Stimulated activated CD4-positive, alpha-beta T cell treated with anti-CD3 and anti-CD28 coated beads, Interleukin-15, amount 100 ng/mL, for 48 hours (primary cell): ENCODE results near the gene SBSN.
A peak's percentile ranks its signal among the peaks of the same experiment; 100 is the strongest.

ENCODE experiments used
- DNase-seq, 2 donors: peaks; one replicate each; pipeline ENCODE4 v3.0.0-alpha.2; 2020; ENCODE audit warnings: low read depth in 2 of 2

SBSN gene

DNA sequence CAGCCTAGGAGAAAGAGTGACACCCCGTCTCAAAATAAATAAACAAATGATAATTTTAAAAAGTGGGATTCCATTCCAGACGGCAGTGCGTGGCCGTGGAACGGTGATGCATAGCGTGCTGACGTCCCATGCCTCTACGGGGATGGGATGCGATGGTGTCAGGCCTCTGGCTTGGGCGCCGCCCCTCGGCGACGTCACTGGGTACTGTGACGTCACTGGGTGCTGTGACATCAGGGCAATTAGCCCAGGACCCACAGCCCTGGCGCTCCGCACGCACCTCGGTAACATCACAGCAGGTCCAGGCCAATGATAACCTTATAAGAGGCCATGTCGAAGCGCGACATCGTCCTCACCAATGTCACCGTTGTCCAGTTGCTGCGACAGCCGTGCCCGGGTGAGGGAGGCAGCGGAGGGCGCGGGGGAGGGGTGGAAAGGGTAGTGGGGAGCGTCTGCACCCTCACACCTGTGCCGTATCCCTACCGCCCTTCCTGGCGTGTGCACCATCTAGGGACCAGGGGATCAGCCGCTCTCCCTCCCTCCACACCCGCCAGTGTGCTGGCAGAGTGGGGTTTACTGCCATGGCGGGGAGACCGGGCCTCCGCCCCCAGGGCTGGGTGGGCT, 5.2 kb upstream of the SBSN start, which contains the start of gene GAPDHS:
TSS of gene GAPDHS (plus strand) at position 256 of the 621 bp plus-strand sequence. CDS start at position 328, 72 bp downstream.
- no peak for DNase-seq

DNA sequence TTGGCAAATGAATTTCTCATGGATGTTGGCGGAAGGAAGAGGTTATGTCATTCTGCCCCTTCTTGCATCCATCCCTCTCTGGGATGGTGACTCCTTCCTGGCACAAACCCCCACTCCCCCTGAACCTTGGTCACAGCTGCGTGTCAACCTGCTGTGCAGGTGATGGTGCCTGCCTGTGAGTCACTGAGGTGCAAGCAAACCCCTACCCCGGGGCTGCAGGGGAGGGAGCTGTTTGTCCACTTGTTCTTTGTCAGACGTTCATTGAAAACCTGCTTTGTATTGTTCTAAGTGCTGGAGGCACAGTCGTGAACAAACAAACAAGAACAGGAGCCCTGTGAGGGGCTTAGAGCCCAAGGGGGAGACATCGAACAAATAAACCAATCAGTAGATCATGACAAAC, 3.2 kb upstream of the SBSN start:
- DNase-seq = no peak

DNA sequence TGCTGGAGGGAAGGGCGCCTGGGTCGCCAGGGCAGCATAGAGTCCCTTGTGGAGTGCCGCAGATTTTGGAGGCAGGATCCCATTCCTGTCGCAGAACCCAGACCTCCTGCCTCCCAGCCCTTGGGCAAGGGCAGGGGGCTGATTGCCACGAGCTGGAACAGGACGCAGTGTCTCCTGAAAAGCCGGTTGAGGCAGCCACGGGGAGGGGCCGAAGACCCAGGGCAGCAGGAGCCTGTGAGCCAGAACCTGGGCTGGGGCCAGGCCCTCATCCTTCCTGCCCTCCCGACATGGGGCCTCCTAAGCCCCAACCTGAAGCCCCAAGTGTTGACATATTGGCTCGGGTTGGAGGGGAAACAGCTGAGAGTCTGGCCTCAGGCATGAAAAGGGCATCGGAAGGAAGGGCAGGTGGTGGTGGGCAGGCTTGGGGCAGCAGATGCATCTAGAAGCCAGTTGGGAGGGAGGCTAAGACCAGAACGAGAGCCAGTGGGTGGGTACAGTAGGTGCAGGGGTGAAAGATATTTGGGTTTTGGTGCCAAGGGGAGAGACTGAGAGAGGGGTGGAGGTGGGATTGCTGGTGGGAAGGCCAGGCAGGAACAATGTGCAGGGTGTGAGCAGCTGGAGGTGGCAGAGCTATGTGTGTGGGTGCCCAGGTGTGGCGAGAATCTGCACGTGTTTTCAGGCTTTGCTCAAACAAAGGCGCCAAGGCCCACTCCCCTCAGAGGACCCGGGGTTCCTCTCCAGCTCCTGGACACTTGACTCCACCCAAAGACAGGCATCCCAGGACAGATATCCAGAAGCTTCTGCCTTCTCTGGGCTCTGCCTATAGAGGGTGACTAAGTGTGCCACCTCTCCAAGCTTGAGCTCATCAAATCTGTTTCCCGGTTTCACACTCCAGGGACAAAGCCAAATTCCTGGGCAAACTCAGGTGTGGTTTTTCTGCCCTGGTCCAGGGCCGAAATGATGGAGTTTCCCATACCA, 1.4 kb upstream of the SBSN start:
- DNase-seq = no peak

DNA sequence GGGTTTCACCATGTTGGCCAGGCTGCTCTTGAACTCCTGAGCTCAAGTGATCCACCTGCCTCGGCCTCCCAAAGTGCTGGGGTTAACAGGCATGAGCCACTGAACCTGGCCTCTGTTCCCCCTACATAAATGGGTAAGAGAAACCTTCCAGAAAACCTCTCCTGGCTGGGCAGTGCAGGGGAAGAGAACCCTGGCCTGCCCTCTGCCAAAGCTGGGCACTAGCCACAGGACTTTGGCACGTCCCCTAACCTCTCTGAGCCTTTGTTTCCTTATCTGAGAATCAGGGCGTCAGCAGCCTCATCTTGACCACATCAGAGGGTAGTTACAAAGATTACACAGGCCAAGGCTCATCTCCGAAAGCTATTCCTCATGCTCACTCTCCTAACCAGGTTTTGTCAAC, 2.2 kb downstream of the SBSN start:
- DNase-seq = no peak

DNA sequence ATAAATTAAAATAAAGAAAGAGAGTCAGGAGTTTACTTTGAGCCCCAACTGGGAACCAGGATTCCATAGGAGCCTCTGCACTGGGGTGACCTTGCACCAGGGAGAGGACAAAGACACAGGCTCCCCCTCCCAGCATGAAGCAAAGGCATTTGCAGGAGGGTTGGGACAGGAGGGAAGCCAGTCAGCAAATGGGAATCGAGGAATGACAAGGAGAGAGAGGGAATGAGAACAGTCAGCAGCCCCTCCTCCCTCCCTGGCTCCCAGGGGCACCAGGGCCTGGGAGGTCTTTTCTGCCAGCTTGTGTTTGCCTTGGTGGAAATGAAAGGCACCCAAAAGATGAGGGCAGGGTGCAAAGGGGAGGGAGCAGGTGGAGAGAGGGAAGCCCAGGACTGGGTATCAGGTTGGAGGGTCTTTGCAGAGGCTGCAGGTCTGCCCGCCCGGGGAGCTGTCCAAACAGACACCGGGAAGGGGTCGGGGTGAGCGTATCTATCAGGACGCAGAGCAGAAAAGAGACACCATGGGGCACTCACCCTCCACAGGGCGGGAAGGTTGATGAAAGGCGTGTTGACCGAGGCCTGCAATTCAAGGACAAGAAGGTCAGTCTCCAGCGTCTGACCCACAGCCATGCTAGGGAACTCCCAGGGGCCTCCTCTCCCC, 3.8 kb downstream of the SBSN start:
- DNase-seq = no peak

DNA sequence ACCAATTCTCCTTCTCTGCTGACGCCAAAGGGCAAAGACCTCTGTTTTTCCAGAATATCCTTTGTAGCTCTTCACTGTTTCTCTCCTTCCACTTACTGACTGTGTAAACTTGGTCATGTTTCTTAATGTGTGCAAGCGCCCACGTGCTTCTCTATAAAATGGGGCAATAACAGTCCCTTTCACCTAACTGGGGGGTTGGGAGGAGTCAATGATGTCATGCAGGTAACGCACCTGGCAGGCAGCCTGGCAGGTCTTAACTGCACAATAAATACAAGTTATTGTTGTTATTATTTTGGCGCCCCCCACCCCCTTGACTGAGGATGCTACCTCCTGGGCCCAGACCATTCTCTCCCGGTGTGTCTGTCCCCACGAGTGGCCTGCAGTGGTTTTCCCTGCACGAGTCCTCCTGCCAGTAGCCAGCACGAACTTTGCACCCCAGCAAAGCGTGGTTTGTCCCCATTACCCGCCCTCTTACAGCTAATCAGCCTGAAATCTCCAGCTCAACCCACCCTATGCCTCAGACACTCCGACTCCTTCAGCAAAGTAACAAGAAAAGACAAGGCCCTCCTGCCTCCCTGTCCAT, 5.3 kb downstream of the SBSN start:
- DNase-seq = no peak

DNA sequence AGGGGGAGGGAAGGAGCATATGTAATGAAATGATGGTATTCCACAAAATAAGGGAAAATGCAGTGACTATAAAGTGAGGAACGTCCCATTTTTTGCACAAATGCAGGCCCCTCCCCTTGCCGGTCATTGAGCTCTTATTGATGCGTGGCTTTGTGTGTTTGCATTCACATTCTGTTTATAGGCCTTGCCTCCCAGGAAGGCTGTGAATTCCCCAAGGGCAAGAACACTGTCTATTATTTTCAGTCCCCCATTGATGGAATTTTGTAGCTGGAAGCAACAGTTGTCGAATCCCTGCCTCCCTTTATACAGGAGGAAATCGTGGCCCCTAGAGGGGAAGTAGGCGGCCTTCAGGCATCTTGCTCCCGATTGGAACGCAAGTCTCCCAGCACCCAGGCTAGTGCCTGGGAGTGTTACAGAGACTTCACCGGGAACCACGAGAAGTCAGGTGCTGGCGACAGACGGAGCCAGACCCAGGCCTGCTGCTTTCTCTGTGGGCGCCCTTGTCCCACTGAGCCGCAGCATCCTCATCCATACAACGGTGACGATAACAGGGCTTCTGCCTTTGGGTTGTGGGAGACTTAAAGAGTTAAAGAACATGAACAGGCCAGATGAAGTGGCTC, 6.9 kb downstream of the SBSN start:
- no peak for DNase-seq

DNA sequence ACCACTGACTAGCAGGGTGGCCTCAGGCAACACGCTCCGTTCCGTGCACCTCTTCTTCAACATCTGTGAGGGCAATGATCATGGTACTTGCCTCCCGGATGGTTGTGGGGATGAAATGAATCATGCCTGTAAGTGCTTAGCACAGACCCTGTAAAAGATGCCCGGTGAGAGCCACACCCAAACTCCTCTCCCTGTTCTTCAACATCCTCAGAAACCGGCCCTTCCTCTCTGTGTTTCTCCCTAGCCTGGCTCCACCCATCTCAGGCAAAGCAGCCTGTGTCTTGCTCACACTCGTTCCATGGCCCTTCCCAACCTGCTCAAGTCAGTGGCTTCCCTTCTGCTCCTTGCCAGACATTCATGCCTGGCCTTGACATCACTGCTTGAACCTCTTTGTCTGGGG, 8.8 kb downstream of the SBSN start:
- no peak for DNase-seq

DNA sequence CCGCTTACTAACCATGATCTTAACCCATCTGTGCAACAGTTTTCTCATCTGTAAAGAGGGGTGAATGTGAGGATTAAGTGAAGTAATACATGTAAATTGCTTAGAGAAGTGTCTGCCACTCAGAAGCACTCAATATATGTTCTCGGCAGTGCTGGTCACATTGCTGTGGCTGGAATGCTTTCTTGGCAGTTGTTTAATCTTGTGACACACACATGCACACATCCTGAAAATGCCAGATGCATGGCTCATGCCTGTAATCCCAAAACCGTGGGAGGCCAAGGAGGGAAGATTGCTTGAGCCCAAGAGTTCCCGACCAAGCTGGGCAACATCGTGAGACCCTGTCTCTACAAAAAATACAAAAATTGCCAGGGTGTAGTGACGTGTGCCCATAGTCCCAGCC, 9.8 kb downstream of the SBSN start:
- DNase-seq = no peak

DNA sequence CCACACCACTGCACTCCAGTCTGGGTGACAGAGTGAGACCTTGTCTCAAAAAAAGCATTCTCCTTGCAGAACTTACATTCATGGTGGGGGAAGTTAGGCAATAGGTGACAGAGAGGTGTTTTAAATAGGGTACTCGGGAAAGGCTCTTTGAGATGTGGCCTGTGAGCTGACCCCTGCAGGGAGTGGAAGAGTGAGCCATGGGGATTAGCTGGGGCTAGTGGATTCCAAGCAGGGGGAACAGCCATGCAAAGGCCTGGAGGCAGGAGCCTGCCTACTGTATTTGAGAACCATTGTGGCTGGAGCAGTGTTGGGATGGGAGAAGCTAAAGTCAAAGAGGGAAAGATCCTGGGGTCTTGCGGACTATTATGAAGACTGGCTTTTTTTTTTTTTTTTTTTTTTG, 10.8 kb downstream of the SBSN start:
- DNase-seq = no peak

DNA sequence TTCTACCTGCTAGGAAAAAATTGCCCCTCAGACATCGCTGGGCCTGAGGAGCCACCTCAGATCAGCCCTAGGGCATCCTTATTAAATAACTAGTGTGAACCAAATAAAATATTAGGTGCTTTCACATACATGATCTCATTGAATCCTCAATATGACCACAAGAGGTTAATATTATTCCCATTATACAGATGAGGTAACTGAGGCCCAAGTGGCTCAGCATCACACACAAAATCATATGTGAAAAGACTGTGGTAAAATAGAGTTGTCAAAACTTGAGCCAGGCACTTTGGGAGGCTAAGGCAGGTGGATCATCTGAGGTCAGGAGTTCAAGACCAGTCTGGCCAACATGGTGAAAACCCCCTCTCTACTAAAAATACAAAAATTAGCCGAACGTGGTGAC, 11.8 kb downstream of the SBSN start:
- no peak for DNase-seq

DNA sequence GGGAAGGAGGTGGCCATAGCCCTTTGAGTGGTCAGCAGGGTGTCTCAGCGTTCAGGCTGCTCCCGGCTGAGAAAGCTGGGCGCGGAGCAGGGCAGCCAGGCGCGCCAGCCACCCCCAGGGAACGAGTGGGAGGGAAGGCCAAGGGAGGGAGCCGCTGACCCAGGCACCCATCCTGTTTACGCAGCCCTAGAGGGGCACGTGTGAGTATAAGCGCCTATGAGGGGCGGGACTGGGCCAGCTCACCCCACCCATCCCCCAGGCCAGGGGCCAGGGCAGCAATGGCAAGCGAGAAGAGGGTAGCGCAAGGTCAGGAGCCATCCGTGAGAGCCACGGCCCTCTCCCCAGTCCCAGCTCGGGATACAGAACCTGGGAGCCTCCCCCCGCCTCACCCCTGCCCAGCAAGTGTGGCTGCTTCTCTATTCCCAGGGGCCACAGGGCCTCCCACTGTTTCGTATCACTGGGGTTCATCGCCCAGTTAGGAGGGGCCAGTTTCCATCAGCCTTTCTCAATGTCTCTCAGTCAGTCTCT, 13.8 kb downstream of the SBSN start:
- DNase-seq = no peak

DNA sequence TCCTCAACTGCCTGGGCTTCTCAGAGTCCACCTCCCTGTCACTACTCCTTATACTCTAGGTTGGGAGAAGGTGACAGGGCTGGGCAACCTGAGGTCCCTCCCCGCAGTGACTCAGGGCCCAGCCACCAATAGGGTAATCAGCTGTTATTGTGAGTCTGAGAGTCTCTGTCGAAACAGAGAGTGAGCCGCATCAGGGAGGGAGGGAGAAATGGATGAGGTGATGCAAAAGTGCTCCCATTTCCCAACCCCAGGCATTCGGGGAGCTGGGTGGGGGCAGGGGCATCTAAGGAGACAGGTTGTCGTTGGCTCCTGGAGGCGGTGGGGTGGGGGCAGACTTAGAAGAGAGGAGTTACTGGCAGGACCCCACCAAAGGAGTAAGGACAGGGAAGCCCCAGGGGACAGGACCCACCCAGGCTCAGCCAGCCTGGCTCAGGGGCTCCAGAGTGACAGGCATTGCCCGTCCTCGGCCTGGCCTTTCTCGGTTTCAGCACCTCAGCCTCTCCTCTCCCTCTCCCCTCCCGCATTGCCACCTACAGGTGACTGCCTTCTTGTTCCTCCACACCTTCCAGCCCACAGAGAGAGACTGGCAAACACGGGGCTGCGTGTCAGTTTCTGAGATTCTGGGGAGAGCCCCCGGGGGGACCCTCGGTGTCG, 14.4 kb downstream of the SBSN start, which contains the start of gene DMKN:
TSS of gene DMKN (minus strand) at position 22 of the 654 bp plus-strand sequence. CDS start 174 bp downstream, outside the sequence.
- no peak for DNase-seq

DNA sequence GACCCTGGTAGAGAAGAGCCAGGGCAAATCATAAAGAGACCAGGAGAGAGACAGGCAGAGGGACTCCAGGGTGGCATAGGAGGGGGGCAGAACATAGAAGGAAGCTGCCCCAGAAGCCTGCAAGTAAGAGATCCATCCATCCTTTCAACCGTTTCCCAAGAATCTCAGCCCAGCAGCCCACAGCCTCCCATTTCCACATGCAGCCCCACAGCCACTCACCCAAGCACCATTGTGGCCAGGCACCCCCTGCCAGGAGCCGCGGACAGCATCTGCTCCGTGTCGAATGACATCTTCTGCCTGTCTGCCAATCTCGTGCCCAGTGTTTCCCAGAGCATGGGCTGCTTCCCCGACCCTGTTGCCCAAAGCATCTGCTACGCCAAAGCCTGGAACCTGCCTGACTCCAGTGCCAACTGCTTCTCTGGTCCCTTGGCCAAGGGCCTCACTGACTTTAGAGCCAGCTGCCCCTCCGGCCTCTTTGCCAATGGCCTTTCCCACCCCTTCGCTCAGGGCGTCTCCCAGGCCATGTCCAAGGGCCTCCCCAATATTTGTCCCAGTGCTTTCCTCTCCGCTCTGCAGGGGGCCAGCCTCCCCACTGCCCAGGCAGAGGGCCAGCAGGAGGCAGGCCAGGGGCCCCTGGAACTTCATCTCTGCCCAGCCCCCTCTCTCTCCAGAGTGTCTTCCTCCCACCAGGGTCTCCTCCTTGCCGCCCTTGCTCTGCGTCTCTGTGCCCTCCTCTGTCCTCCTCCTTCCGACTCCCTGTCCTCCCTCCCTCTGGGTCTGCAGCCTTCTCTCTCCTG, 15.1 kb downstream of the SBSN start:
- no peak for DNase-seq

DNA sequence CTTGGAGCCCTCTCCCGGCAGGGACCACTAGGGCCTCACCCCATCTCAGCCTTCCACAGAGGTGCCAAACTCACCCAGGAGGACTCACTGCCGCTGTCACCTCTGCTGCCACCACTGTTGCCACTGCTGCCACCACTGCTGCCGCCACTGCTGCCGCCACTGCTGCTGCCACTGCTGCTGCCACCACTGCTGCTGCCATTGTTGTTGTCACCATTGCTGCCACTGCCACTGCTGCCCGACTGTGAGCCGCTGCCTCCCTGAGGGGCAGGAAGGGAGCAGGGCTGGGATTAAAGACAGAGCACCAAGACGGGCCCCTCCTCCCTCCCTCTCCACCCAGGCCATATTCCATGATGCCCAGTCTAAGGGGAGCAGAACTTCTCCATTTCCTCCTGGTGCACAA, 16.8 kb downstream of the SBSN start:
- no peak for DNase-seq

DNA sequence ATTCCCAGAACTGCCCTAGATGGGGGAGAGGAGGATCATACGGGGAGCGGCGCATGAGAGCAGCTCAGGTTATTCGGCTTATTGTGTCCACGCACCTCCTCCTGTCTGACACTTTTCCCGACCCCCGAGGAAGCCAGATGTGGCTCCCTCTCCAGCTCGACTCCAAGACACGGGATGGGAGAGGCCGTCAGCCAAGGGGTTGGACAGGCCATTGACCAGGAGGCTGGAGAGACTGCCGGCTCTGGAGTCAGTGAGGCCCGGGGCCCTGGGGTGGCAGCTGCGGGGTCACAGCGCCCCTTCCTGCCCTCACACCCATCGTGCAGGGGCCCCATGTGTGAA, 17.5 kb downstream of the SBSN start:
- DNase-seq = no peak

DNA sequence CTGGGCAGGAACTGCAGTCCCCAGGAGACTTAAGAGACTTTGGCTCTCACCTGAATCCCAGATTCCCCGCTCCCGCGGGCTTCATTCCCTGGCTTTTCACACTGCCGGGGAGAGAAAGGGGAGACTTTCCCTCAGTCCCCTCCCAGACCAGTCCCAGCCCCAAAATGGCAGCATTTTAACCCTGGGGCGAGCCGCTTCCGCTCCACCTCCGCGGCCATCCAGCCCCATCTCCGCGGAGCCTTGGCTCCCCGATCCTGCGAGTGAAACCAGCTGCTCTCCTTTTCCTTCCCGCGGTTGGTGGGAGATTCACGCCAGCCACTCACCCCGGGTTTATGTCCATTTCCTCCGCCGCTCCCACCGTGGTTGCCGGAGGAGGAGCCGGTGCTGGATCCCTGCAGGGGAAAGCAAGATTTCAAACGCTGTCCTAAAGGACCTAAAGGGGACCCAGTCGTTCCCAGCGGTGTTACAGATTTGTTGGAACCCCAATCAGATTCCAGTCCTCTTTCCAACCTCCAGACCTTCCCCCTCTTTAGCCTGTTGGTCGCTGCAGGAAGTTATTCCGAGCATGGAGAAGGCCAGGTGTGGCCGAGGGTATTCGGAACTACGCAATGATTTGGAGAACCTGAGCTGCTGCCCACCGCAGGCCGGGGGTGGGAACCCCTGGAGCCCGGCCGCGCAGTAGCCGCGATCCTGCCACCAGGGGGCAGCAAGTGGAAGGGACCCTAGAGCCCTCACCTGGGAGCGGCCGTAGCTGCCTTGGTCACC, 18.1 kb downstream of the SBSN start:
- DNase-seq = peak; percentile 38 to 70

DNA sequence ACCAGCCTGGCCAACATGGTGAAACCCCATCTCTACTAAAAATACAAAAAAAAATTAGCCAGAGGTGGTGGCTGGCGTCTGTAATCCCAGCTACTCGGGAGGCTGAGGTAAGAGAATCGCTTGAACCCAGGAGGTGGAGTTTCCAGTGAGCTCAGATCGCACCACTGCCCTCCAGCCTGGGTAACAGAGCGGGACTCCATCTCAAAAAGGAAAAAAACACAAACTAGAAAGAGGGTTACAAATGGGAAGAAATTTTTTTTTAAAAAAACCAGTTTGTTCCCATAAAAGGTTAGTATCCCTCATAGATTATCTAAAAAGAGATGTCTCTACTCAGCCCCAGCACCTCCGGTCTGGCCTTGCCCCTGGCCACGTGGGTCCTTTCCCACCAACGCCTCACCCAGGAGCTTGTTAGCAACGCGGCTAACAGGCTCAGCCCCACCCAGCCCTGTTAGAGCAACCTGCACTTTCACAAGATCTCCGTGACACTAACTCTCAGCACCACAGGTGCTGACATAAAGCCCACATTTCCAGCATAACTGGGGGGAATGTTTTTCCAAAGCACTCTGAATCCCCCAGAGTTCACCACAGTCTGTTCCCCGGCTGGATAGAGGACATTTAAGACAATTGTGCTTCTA, 19.0 kb downstream of the SBSN start:
- peak in 1 of 2 donors; percentile 21 for DNase-seq

DNA sequence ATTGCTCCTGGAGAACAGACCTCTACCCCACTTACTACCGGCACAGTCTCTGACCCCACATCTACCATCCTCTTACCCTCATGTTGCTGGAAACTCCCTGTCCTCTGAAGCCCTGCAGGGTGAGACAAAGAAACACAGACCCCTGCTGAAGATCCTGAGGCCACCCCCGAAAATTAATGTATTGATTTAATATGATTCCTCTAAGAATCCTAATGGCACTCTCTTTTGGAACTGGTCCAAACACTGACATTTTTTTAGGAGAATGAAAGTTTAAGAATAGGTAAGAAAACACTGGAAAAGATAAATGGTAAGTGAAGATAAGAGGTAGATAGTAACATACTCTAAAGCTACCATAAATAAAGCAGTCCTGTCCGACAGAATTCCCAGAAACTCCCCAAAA, 20.0 kb downstream of the SBSN start:
- DNase-seq = no peak
